H9 (cell line): ENCODE measurements around the gene CUEDC1. TPM values are rescaled to one million over a fixed set of nuclear protein-coding genes. Genes with fewer than 3 reads are reported as not detected.

ENCODE experiments used
- DNase-seq: peaks from one replicate; pipeline ENCODE4 v3.0.0-alpha.2; 2017
- H2AFZ ChIP-seq: one replicate; pipeline ENCODE4 v1.6.1; 2013; ENCODE audit warnings: mild to moderate bottlenecking, low read length, control low read depth, moderate library complexity
- H2AK5ac ChIP-seq: 2 replicates; pipeline ENCODE4 v1.6.1; 2013; ENCODE audit warnings: low read length, control low read depth, mixed read lengths; ENCODE audit not compliant: insufficient read length
- H2BK120ac ChIP-seq: one replicate; pipeline ENCODE4 v1.6.1; 2013; ENCODE audit warnings: low read depth, mild to moderate bottlenecking, low read length, control low read depth, inconsistent platforms; ENCODE audit not compliant: poor library complexity, severe bottlenecking
- H2BK12ac ChIP-seq: 2 replicates; pipeline ENCODE4 v1.6.1; 2013; ENCODE audit warnings: low read length, control low read depth, mixed read lengths, low read depth; ENCODE audit not compliant: insufficient read length
- H2BK15ac ChIP-seq: 2 replicates; pipeline ENCODE4 v1.6.1; 2013; ENCODE audit warnings: low read depth, low read length, control low read depth
- H2BK20ac ChIP-seq: one replicate; pipeline ENCODE4 v1.6.1; 2013; ENCODE audit warnings: low read depth, mild to moderate bottlenecking, low read length, control low read depth, inconsistent platforms; ENCODE audit not compliant: poor library complexity, severe bottlenecking
- H2BK5ac ChIP-seq: 2 replicates; pipeline ENCODE4 v1.6.1; 2013; ENCODE audit warnings: low read length, control low read depth, mixed read lengths; ENCODE audit not compliant: insufficient read length
- H3K14ac ChIP-seq: 2 replicates; pipeline ENCODE4 v1.6.1; 2013; ENCODE audit warnings: low read length, control low read depth; ENCODE audit not compliant: insufficient read depth
- H3K18ac ChIP-seq: 2 replicates; pipeline ENCODE4 v1.6.1; 2013; ENCODE audit warnings: low read depth, mild to moderate bottlenecking, mixed read lengths, low read length, control low read depth; ENCODE audit not compliant: insufficient read length
- H3K23ac ChIP-seq: 2 replicates; pipeline ENCODE4 v1.6.1; 2013; ENCODE audit warnings: low read length, control low read depth, mixed read lengths, low read depth; ENCODE audit not compliant: insufficient read length
- H3K23me2 ChIP-seq: 2 replicates; pipeline ENCODE4 v1.6.1; 2013; ENCODE audit warnings: low read depth, mild to moderate bottlenecking, mixed read lengths, low read length, control low read depth; ENCODE audit not compliant: insufficient read length, poor library complexity, severe bottlenecking
- H3K27ac ChIP-seq: 2 replicates; pipeline ENCODE4 v1.5.1; 2013; ENCODE audit warnings: low read length, control low read depth, mixed read lengths, low read depth; ENCODE audit not compliant: insufficient read length
- H3K27me3 ChIP-seq: 2 replicates; pipeline ENCODE4 v1.6.1; 2013; ENCODE audit warnings: low read length, control low read depth, inconsistent platforms; ENCODE audit not compliant: insufficient read depth
- H3K4ac ChIP-seq: 2 replicates; pipeline ENCODE4 v1.6.1; 2013; ENCODE audit warnings: low read depth, mild to moderate bottlenecking, control low read depth, inconsistent platforms, low read length, moderate library complexity
- H3K4me1 ChIP-seq: 2 replicates; pipeline ENCODE4 v1.6.1; 2013; ENCODE audit warnings: low read length, control low read depth, inconsistent platforms; ENCODE audit not compliant: insufficient read depth
- H3K4me2 ChIP-seq: 2 replicates; pipeline ENCODE4 v1.6.1; 2013; ENCODE audit warnings: low read length, control low read depth, mixed read lengths; ENCODE audit not compliant: insufficient read length, insufficient read depth
- H3K56ac ChIP-seq: 2 replicates; pipeline ENCODE4 v1.6.1; 2013; ENCODE audit warnings: low read depth, mild to moderate bottlenecking, mixed read lengths, low read length, control low read depth; ENCODE audit not compliant: insufficient read length
- H3K79me1 ChIP-seq: 2 replicates; pipeline ENCODE4 v1.6.1; 2013; ENCODE audit warnings: low read depth, mild to moderate bottlenecking, moderate library complexity, low read length, control low read depth, inconsistent platforms; ENCODE audit not compliant: insufficient read depth, poor library complexity, severe bottlenecking
- H3K79me2 ChIP-seq: 2 replicates; pipeline ENCODE4 v1.6.1; 2013; ENCODE audit warnings: low read length, control low read depth, inconsistent platforms; ENCODE audit not compliant: insufficient read depth
- H3K9ac ChIP-seq: 2 replicates; pipeline ENCODE4 v1.6.1; 2013; ENCODE audit warnings: low read length, control low read depth, mixed read lengths; ENCODE audit not compliant: insufficient read length; ENCODE audit errors: extremely low read depth
- H3K9me3 ChIP-seq: one replicate; pipeline ENCODE4 v1.6.1; 2013; ENCODE audit warnings: low read depth, low read length, inconsistent platforms; ENCODE audit not compliant: control insufficient read depth
- H3T11ph ChIP-seq: one replicate; pipeline ENCODE4 v1.6.1; 2013; ENCODE audit warnings: mild to moderate bottlenecking, low read length, control low read depth, inconsistent platforms
- H4K20me1 ChIP-seq: one replicate; pipeline ENCODE4 v1.6.1; 2013; ENCODE audit not compliant: control insufficient read depth, insufficient read length, insufficient read depth
- H4K5ac ChIP-seq: 2 replicates; pipeline ENCODE4 v1.6.1; 2013; ENCODE audit warnings: low read depth, mild to moderate bottlenecking, mixed read lengths, low read length, control low read depth; ENCODE audit not compliant: insufficient read length
- H4K8ac ChIP-seq: replicated peaks from 2 replicates; pipeline ENCODE4 v1.6.1; 2013; ENCODE audit warnings: low read length, control low read depth, mixed read lengths, low read depth; ENCODE audit not compliant: insufficient read length
- H4K91ac ChIP-seq: 2 replicates; pipeline ENCODE4 v1.6.1; 2013; ENCODE audit warnings: low read depth, mild to moderate bottlenecking, moderate library complexity, mixed read lengths, low read length, control low read depth; ENCODE audit not compliant: insufficient read length
- H3K27ac Mint-ChIP-seq, 3 experiments: 2 replicates in 2 of 3; 3 replicates in 1 of 3; pipeline ENCODE4 v1.8.0; 2020 to 2021; ENCODE audit warnings: mixed read lengths in 3 of 3, mild to moderate bottlenecking in 1 of 3, moderate library complexity in 1 of 3
- H3K27me3 Mint-ChIP-seq: 2 replicates; pipeline ENCODE4 v1.8.0; 2021; ENCODE audit warnings: low read depth, mild to moderate bottlenecking, moderate library complexity, mixed read lengths
- H3K36me3 Mint-ChIP-seq, 3 experiments: 2 replicates in 2 of 3; 3 replicates in 1 of 3; pipeline ENCODE4 v1.8.0; 2020 to 2021; ENCODE audit warnings: low read depth in 3 of 3, mixed read lengths in 3 of 3; ENCODE audit not compliant: insufficient read depth in 1 of 3
- H3K4me1 Mint-ChIP-seq, 2 experiments: 2 replicates each; pipeline ENCODE4 v1.8.0; 2020; ENCODE audit warnings: mixed read lengths in 2 of 2
- H3K4me3 Mint-ChIP-seq, 2 experiments: 2 replicates in 1 of 2; 3 replicates in 1 of 2; pipeline ENCODE4 v1.8.0; 2020 to 2021; ENCODE audit warnings: mild to moderate bottlenecking in 2 of 2, mixed read lengths in 2 of 2, moderate library complexity in 1 of 2
- H3K9me3 Mint-ChIP-seq, 2 experiments: 2 replicates in 1 of 2; 3 replicates in 1 of 2; pipeline ENCODE4 v1.8.0; 2020; ENCODE audit warnings: mild to moderate bottlenecking in 2 of 2, mixed read lengths in 2 of 2, moderate library complexity in 1 of 2
- CTCF ChIP-seq: fragments of 200-600 bp; sonication (generic); conservative IDR thresholded peaks from 3 replicates; pipeline ENCODE4 v1.8.0; 2021; ENCODE audit warnings: antibody characterized with exemption, mild to moderate bottlenecking
- WGBS: extraction: QIAGEN DNeasy Blood & Tissue Kit; methylation state at CpG from one replicate; pipeline ENCODE4 v1.1.7; 2013; ENCODE audit warnings: missing lambda C conversion rate, low lambda C conversion rate, mixed read lengths; ENCODE audit not compliant: insufficient read length; ENCODE audit errors: extremely low coverage; 5-methylcytosine and 5-hydroxymethylcytosine counted together
- total RNA-seq: library from RNA; stranded (reverse); gene quantifications from 2 replicates; pipeline ENCODE4 v1.2.1, GENCODE V29; 2021

The CUEDC1 gene
- total RNA-seq, 1 experiment from 2014 or later = 7.3 TPM

- Histone ChIP-seq H3K23me2 (no peaks in the 10 kb centered on the region), H4K5ac (no peak overlapping the region), H3K79me2 (no peaks in the 10 kb centered on the region), H4K20me1 (no peaks in the 10 kb centered on the region), H3K23ac (no peak overlapping the region), H3K4me2 (no peak overlapping the region), H2AFZ (no peak overlapping the region), H3K79me1 (no peaks in the 10 kb centered on the region), H3K18ac (peak overlapping the region; percentile 36), H3K9ac (no peak overlapping the region), H4K91ac (no peak overlapping the region), H3K14ac (no peak overlapping the region), H2BK20ac (no peak overlapping the region), H2BK15ac (no peak overlapping the region), H3K9me3 (no peaks in the 10 kb centered on the region), H2AK5ac (no peak overlapping the region), H3K4ac (no peak overlapping the region), H4K8ac (no peak overlapping the region), H3K56ac (no peak overlapping the region), H2BK12ac (no peak overlapping the region), H3K4me1 (no peaks in the 10 kb centered on the region; the same call in 1 of the 2 replicates), H2BK5ac (no peak overlapping the region), H2BK120ac (no peak overlapping the region), H3T11ph (no peak overlapping the region), H3K27me3 (no peaks in the 10 kb centered on the region), H3K27ac (no peak overlapping the region)
- Mint-ChIP-seq H3K9me3 (no peaks in the 10 kb centered on the region; a peak in 2 of 5 replicates), H3K36me3 (no peaks in the 10 kb centered on the region), H3K4me1 (peaks cover 52 to 58% of the 10 kb centered on the region in 2 experiments), H3K27ac (peak overlapping the region in 2 of 3 experiments; percentile 2 to 10; a peak in 3 of 7 replicates), H3K4me3 (no peak overlapping the region), H3K27me3 (no peaks in the 10 kb centered on the region)
- DNase-seq = no peak
- WGBS = no CpG with 5 or more reads among the region's 6 CpGs
- TF ChIP-seq CTCF = no peak
These were observed 54.0 kb downstream of the CUEDC1 start for GRCh38 chr17:57900991-57901743.
